ENCODE data around the gene RABGGTA.

Gene RABGGTA

GRCh38 chr14:24271134-24271833 is at the start of gene RABGGTA:
TSS of gene RABGGTA (minus strand) at chr14:24271597. CDS start at chr14:24271115, 482 bp downstream.
- DNase-seq (ENCODE audit: low read depth), result peak; percentile 19

GRCh38 chr14:24317141-24317928 is 45.9 kb upstream of the RABGGTA start:
- DNase-seq (ENCODE audit: low read depth), result peak; percentile 42

DNA sequence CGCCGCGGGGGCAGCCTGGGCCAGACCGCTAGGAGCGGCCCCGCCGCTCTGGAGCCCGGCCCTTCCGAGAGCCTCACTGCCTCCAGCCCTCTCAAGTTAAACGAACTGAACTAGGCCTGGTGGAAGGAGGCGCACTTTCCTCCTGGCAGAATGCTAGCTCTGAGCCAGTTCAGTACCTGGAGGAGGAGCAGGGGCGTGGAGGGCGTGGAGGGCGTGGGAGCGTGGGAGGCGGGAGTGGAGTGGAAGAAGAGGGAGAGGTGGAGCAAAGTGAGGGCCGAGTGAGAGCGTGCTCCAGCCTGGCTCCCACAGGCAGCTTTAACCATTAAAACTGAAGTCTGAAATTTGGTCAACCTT is 45.2 kb upstream of the RABGGTA start:
- no peak for DNase-seq (ENCODE audit: low read depth)

GRCh38 chr14:24315807-24316596 is 44.6 kb upstream of the RABGGTA start:
- no peak for DNase-seq (ENCODE audit: low read depth)

GRCh38 chr14:24315243-24315806 is 43.9 kb upstream of the RABGGTA start:
- DNase-seq (ENCODE audit: low read depth), result no peak

DNA sequence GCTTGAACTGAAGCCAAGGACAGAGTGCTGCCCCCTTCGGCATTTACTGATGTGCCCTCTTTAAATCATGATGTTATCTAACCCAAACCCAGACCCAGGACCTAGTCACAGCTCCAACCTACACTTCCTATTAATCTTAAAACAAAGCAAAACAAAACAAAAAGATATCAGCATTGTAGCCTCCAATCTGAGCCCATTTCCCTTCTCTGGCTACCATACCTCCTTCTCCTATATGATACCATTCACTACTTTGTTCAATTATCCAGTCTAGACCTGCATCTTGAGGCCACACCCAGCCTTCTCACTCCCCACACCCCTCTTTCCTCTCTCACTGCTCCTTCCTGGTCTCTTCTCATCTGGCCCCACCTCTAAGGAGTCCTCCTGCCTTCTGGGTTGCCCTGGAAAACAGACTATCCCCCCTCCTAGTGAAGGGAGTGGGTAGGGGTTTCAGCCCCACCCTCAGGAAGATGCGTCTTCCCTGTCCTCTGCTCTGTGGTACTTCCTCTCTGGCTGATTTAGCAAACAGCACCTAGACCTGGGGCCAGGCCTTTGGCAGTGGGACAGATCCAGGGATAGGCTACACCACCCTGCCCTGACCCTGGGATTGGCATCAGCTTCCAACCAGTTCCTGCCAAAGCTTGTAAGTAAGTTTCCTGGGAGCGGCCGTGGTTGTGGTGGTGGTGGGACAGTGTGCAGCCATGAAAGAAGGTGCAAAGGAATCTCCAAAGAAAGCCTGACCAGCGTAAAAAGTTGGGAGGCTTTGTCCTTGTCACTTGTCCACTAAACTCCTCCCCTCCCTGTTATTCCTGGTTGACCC is 43.2 kb upstream of the RABGGTA start:
- no peak for DNase-seq (ENCODE audit: low read depth)

GRCh38 chr14:24313913-24314312 is 42.5 kb upstream of the RABGGTA start:
- DNase-seq (ENCODE audit: low read depth), result no peak

DNA sequence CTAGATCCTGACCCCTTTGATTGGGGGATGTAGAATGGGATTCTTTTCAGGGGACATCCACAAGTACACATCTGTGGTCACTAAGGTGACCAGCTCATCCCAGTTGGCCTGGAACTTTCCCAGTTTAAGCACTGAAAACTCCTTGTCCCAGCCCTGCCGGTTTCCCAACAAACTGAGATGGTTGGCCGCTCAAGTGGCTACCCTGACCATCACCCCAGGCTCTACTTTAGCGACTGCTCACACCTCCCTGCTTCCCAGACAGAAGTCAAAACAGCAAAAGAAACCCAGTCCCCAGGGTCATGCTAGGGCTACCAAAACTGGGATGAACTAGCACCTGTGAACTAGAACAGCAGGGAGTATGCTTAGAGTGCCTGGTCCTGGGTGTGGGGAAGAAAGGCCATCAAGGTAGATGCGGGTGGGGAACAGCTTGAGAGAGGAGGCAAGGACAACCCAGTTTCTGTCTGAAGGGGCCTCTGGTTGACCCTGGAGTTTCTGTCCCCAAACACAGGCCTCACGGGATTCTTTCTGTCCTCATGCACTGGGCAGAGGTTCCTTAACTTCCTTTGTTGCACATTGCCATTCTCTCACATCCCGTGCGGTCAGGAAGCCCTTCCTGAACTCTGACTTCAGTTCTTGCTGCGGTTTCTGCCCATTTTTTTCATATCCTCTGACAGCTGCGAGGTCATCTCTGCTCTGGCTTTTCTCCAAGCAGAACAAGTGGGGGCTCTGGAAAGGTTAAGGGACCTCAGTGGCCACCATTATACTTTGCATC is 41.5 kb upstream of the RABGGTA start:
- DNase-seq (ENCODE audit: low read depth), result no peak

GRCh38 chr14:24311837-24312615 is 40.6 kb upstream of the RABGGTA start:
- no peak for DNase-seq (ENCODE audit: low read depth)

GRCh38 chr14:24310646-24311604 is 39.5 kb upstream of the RABGGTA start, which contains the start of gene LTB4R:
TSS of gene LTB4R (plus strand) at chr14:24311502. CDS start at chr14:24315652, 4,150 bp downstream.
- no peak for DNase-seq (ENCODE audit: low read depth)

GRCh38 chr14:24310265-24310645 is 38.9 kb upstream of the RABGGTA start:
- DNase-seq (ENCODE audit: low read depth), result no peak

GRCh38 chr14:24309538-24310264 is 38.3 kb upstream of the RABGGTA start, which contains the start of gene LTB4R2:
TSS of gene LTB4R2 (plus strand) at chr14:24310140. CDS start at chr14:24310665, 525 bp downstream.
- DNase-seq (ENCODE audit: low read depth), result no peak

DNA sequence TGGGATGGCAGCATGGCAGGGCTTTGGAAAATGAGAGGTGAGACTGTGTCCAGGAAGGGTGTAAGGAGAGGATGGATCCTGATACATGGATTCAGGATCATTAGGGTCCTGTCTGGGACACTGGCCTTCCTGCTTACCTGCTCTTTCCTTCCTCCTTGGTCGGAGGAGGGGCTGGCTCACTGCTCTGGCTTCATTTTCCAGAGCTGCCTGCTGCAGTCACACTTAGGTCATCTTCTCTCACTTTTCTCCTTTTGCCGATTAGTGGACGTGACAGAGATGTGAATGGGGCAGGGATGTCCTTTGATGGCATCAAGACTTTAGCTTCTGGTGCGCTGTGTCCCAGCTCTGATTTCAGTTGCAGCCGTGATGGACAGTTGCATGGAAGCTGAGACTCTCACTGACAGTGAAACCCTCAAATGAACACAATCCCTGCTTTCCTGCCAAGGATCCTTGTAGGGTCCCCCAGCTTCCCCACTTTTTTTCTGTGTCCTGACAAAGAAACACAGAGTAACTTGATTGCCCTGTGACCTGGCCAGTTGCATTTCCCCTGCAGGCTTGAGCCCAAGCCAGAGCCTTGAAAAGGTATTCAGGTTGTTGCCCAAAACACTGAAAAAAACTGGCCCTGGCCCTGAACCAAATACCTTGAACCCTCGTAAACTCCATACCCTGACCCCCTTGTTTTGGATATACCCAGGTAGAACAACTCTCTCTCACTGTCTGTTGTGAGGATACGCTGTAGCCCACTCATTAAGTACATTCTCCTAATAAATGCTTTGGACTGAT is 37.1 kb upstream of the RABGGTA start:
- DNase-seq (ENCODE audit: low read depth), result no peak

DNA sequence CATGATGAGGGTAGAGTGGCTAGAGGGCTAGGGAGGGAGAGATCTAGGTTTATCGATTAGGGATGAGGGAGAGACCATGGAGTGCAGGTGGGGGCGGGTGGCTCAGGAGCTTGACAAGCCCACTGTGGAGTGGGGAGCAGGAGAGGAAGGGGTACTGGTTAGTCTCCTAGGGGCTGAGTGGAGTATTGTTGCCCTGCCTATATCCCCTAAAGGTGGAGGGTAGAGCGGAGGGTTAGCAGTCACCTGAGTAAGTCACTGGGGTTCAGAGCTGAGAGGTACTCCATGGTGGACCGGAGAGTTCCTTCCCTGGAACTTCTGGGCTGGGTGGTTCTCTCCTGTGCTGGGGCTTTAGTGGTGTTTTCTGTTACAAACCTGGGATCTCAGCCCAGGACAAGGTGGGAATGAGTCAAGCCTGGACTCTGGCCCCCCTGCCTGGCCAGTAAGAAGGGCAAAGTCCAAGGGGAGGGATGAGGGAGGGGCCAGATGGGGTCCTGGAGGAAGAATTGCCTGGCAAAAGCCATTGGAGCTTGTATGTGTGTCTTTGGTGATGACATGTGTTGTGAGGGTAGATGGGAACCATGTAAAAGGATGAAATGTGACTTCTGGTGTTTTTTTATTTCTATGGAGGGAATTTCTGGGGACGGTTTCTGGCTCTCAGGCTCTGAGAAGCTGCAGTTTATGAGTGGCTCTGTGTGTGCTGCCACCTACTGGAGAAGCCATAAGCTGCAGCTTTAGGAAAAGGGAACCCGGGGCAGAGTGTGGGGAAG is 36.4 kb upstream of the RABGGTA start, which contains the start of gene CIDEB:
Gene CIDEB (minus strand): TSS at position 403 of the 767 bp plus-strand sequence. CDS start 119 bp downstream, at position 284.
- DNase-seq (ENCODE audit: low read depth), result no peak

DNA sequence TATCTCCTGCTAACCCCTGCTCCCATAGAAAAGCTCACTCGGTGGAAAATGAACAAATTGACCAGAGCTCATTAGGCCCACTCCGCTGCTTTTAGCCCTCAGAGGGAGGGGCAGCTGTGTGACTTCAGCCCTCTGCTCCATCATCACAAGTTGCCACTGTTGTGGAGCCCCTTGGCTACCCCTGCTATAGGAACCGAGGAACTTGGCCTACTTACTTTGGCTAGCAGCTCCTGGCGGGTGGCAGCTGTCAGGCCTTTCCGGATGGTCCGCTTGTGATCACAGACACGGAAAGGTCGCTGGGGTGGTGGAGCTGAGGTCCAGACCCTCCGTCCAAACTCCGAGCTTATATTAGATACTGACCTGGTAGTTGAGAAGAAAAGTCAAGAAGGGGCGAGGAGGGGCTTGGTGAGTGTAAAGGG is 35.8 kb upstream of the RABGGTA start:
- no peak for DNase-seq (ENCODE audit: low read depth)

DNA sequence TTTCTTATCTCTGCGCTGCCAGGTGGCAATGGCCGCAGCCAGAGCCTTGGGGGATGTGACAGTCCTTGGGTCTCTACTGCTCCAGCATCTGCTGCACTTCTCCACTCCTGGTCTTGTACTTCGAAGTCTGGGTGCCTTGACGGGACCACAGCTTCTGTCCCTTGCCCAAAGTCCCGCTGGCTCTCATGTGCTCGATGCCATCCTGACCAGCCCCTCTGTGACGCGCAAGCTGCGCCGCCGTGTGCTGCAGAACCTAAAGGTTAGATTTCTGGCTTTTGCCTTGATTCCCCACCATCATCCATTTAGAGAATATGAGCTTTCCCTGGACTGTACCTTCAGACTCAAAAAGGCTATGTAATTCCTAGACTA is 32.6 kb upstream of the RABGGTA start:
- DNase-seq (ENCODE audit: low read depth), result no peak

All from HS-5 (cell line).